Progenitor cell of endocrine pancreas (in vitro differentiated cells): ENCODE data around the gene C1orf167. TPM values are rescaled to one million over a fixed set of nuclear protein-coding genes. Genes with fewer than 3 reads are reported as not detected.

Experiments
- DNase-seq: peaks from one replicate; pipeline ENCODE4 v3.0.0; 2021; ENCODE audit warnings: low spot score; ENCODE audit not compliant: unreplicated experiment
- H3K27ac Mint-ChIP-seq: 2 replicates; pipeline ENCODE4 v1.8.0; 2021; ENCODE audit warnings: mild to moderate bottlenecking, moderate library complexity, mixed read lengths
- H3K27me3 Mint-ChIP-seq: 2 replicates; pipeline ENCODE4 v1.8.0; 2021; ENCODE audit warnings: mixed read lengths
- H3K36me3 Mint-ChIP-seq: 2 replicates; pipeline ENCODE4 v1.8.0; 2022; ENCODE audit warnings: mixed read lengths; ENCODE audit not compliant: insufficient read depth
- H3K4me1 Mint-ChIP-seq: 2 replicates; pipeline ENCODE4 v1.8.0; 2021; ENCODE audit warnings: low read depth, mixed read lengths
- H3K4me3 Mint-ChIP-seq: 2 replicates; pipeline ENCODE4 v1.8.0; 2021; ENCODE audit warnings: low read depth, mild to moderate bottlenecking, moderate library complexity, mixed read lengths
- H3K9me3 Mint-ChIP-seq: 2 replicates; pipeline ENCODE4 v1.8.0; 2021; ENCODE audit warnings: low read depth, mixed read lengths
- CTCF ChIP-seq: fragments of 200-600 bp; sonication (generic); IDR thresholded peaks from one replicate; pipeline ENCODE4 v1.5.0; 2021; ENCODE audit warnings: antibody characterized with exemption, mild to moderate bottlenecking; ENCODE audit not compliant: unreplicated experiment
- total RNA-seq: library from RNA; stranded (reverse); gene quantifications from 2 replicates; pipeline ENCODE4 v1.2.1, GENCODE V29; 2021

The C1orf167 gene
- total RNA-seq, 1 donor from 2014 or later = not detected

- no peak for TF ChIP-seq CTCF
- Mint-ChIP-seq H3K27ac (no peak overlapping the region), H3K36me3 (no peaks in the 10 kb centered on the region), H3K9me3 (no peaks in the 10 kb centered on the region), H3K4me3 (no peak overlapping the region), H3K4me1 (no peaks in the 10 kb centered on the region), H3K27me3 (peaks cover 2% of the 10 kb centered on the region)
- no peak for DNase-seq
Measured at GRCh38 chr1:11778336-11778735, 16.3 kb downstream of the C1orf167 start.

DNA sequence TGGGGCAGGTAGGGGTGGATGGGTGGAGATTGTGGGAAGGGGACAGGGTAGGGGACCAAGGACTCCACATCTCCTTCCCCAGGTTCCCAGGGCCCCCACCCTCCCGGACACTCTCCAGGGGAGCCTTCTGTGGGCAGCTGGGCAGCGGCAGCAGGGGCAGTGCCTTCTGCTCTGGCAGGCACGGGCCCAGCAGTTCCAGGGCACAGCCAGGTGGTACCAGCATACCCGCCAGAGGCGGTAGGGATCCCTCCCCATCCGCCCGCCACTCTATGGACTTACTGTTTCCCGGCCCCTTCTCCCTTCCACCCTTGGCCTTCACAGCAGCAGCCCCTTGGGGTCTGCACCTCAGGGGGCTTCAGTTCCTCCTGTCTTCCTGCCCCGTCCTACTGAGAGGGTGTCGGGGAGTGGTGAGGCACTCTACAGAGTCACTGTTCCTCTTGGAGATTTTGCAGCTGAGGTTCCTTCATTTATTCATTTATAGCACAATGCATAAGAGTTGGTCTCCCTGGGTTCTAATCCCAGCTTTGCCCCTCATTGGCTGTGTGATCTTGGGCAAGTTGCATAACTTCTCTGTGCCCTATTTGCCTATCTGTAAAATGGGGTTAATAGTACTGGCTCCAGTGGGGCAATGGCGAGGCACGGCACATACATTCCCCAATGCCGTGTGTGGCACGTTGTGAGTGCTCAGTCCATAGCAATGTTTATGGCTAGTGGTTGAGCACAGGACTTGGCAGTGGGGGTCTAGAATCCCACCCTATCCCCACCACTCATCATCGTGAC, 17.0 kb downstream of the C1orf167 start:
- Mint-ChIP-seq H3K4me1 (no peaks in the 10 kb centered on the region), H3K4me3 (no peak overlapping the region), H3K27me3 (peaks cover 2% of the 10 kb centered on the region), H3K27ac (peak overlapping the region; percentile 77), H3K9me3 (no peaks in the 10 kb centered on the region), H3K36me3 (no peaks in the 10 kb centered on the region)
- no peak for DNase-seq
- TF ChIP-seq CTCF = no peak

- no peaks in the 10 kb centered on the region for H3K36me3 Mint-ChIP-seq
- DNase-seq = no peak
- H3K9me3 Mint-ChIP-seq = no peaks in the 10 kb centered on the region
- no peak for TF ChIP-seq CTCF
- no peaks in the 10 kb centered on the region for H3K4me1 Mint-ChIP-seq
- no peak overlapping the region for H3K27ac Mint-ChIP-seq
- no peak overlapping the region for H3K4me3 Mint-ChIP-seq
- peaks cover 2% of the 10 kb centered on the region for H3K27me3 Mint-ChIP-seq
Measured at GRCh38 chr1:11779715-11780379, 17.9 kb downstream of the C1orf167 start.

DNA sequence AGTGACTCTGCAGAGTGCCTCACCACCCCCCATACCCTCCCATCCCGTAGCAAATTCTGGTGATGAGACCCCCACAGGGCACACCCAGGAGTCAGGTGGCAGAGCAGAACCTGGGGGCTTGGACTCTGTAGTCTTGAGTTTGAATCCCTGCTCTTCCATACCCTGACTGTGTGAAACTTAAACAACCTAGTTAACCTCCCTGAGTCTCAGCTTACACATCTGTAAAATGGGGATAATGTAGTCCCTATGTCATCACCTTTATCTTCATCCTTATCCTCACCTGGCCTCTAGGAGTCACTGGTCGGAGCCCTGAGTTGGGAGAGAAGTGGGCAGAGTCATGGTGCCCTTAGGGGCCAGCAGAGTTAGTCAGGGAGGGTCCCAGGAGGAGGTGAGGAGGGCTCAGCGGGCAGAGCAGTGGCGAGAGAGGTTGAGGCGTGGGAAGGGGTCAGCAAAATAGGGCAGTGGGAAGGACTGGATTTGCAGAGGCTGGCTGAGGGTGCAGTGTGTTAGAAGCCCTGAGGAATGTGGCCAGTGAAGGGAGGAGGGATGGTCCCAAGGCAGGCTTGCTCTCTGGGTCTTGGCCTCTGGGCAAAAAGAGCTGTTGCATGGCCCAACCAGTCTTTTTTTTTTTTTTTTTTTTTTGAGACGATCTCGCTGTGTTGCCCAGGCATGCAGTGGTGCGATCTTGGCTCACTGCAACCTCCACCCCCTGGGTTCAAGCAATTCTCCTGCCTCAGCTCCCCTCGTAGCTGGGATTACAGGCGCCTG, 18.6 kb downstream of the C1orf167 start:
- no peaks in the 10 kb centered on the region for H3K9me3 Mint-ChIP-seq
- no peak overlapping the region for H3K27ac Mint-ChIP-seq
- peaks cover 5% of the 10 kb centered on the region for H3K27me3 Mint-ChIP-seq
- H3K4me1 Mint-ChIP-seq = peaks cover 2% of the 10 kb centered on the region
- H3K4me3 Mint-ChIP-seq = no peak overlapping the region
- DNase-seq = no peak
- no peaks in the 10 kb centered on the region for H3K36me3 Mint-ChIP-seq
- TF ChIP-seq CTCF = no peak

- DNase-seq = no peak
- no peaks in the 10 kb centered on the region for H3K36me3 Mint-ChIP-seq
- no peak overlapping the region for H3K27ac Mint-ChIP-seq
- H3K9me3 Mint-ChIP-seq = no peaks in the 10 kb centered on the region
- peaks cover 2% of the 10 kb centered on the region for H3K4me1 Mint-ChIP-seq
- H3K4me3 Mint-ChIP-seq = no peak overlapping the region
- peaks cover 5% of the 10 kb centered on the region for H3K27me3 Mint-ChIP-seq
- TF ChIP-seq CTCF = no peak
Measured at GRCh38 chr1:11781297-11781696, 19.3 kb downstream of the C1orf167 start.
